B cell (primary cell): Measurements from ENCODE around the gene USP34. TPM values are rescaled to one million over a fixed set of nuclear protein-coding genes. Genes with fewer than 3 reads are reported as not detected.

Source experiments
- ATAC-seq: fragments of 200-7000 bp; cut with Tn5 transposase; one replicate; pipeline ENCODE4 v1.10.0; 2021; ENCODE audit warnings: low read depth, mild to moderate bottlenecking, moderate number of reproducible peaks, moderate library complexity
- CTCF ChIA-PET: fragments of 350-600 bp; sonication (Branson Sonifier 250); formaldehyde crosslinking; loops from one replicate; lab custom pipeline; 2021; ENCODE audit warnings: antibody characterized with exemption, inconsistent platforms; lab: Charles Lee
- POLR2A ChIA-PET: fragments of 350-600 bp; sonication (Branson Sonifier 250); formaldehyde crosslinking; loops from one replicate; lab custom pipeline; 2021; ENCODE audit warnings: antibody characterized with exemption; lab: Charles Lee
- DNase-seq: peaks from one replicate; pipeline ENCODE4 v3.0.0; 2013
- H2AFZ ChIP-seq: 2 replicates; pipeline ENCODE4 v1.6.1; 2012; ENCODE audit warnings: mild to moderate bottlenecking, low read depth, low read length; ENCODE audit not compliant: insufficient read depth, poor library complexity, severe bottlenecking
- H3K27ac ChIP-seq, 2 donors: 1 replicate in 1 of 2; 2 replicates in 1 of 2; pipeline ENCODE4 v1.5.1; 2012 to 2013; ENCODE audit warnings: low read length in 2 of 2, mild to moderate bottlenecking in 2 of 2, moderate library complexity in 1 of 2
- H3K27me3 ChIP-seq, 4 experiments: fragments of 200-600 bp in 1 of 4; sonication (generic) in 1 of 4; replicated peaks in 1 of 4; 1 replicate in 2 of 4; 2 replicates in 2 of 4; pipeline versions ENCODE4 v1.6.1 to v1.7.0; 2013 to 2016; ENCODE audit warnings: low read length in 3 of 4, mild to moderate bottlenecking in 2 of 4, mixed read lengths in 1 of 4, moderate library complexity in 1 of 4; ENCODE audit not compliant: insufficient read depth in 4 of 4, control insufficient read depth in 3 of 4; ENCODE audit errors: control extremely low read depth in 1 of 4
- H3K36me3 ChIP-seq, 2 experiments: replicated peaks in 1 of 2; 1 replicate in 1 of 2; 2 replicates in 1 of 2; pipeline versions ENCODE4 v1.6.1 to v1.7.1; 2013; ENCODE audit warnings: low read length in 1 of 2; ENCODE audit not compliant: insufficient read depth in 2 of 2, control insufficient read depth in 1 of 2; ENCODE audit errors: control extremely low read depth in 1 of 2, extremely low read depth in 1 of 2
- H3K4me1 ChIP-seq, 2 donors: fragments of 200-600 bp in 1 of 2; sonication (generic) in 1 of 2; 1 replicate in 1 of 2; 2 replicates in 1 of 2; pipeline versions ENCODE4 v1.5.1 to v1.6.1; 2013 to 2017; ENCODE audit warnings: low read length in 2 of 2; ENCODE audit not compliant: control insufficient read depth in 2 of 2, insufficient read depth in 2 of 2
- H3K4me2 ChIP-seq: replicated peaks from 2 replicates; pipeline ENCODE3; 2012; ENCODE audit warnings: mild to moderate bottlenecking, low read depth, low read length; ENCODE audit not compliant: poor library complexity, severe bottlenecking
- H3K4me3 ChIP-seq, 5 experiments: fragments of 200-600 bp in 1 of 5; sonication (generic) in 1 of 5; 1 replicate in 3 of 5; 2 replicates in 2 of 5; pipeline versions ENCODE4 v1.5.1 to v1.7.0; 2011 to 2016; ENCODE audit warnings: low read length in 4 of 5, mild to moderate bottlenecking in 4 of 5, low read depth in 2 of 5, control low read depth in 1 of 5, moderate library complexity in 1 of 5; ENCODE audit not compliant: insufficient read depth in 1 of 5; ENCODE audit errors: control extremely low read depth in 1 of 5, extremely low read depth in 1 of 5
- H3K79me2 ChIP-seq: fragments of 200-600 bp; sonication (generic); one replicate; pipeline ENCODE4 v1.6.0; 2016; ENCODE audit warnings: low read length; ENCODE audit not compliant: control insufficient read depth, insufficient read depth
- H3K9ac ChIP-seq: fragments of 200-600 bp; sonication (generic); 2 replicates; pipeline ENCODE4 v1.6.1; 2017; ENCODE audit warnings: mild to moderate bottlenecking, low read length, moderate library complexity
- H3K9me3 ChIP-seq, 3 donors: one replicate each; pipeline versions ENCODE4 v1.6.1 to v1.7.1; 2013; ENCODE audit warnings: low read length in 2 of 3; ENCODE audit not compliant: control insufficient read depth in 2 of 3, insufficient read depth in 1 of 3; ENCODE audit errors: control extremely low read depth in 1 of 3
- H4K20me1 ChIP-seq: 2 replicates; pipeline ENCODE4 v1.6.0; 2012; ENCODE audit warnings: mild to moderate bottlenecking, low read length; ENCODE audit not compliant: insufficient read depth, control insufficient read depth, poor library complexity, severe bottlenecking
- H3K27ac Mint-ChIP-seq: one replicate; pipeline ENCODE4 v1.8.0; 2021; ENCODE audit warnings: mixed read lengths
- H3K27me3 Mint-ChIP-seq: one replicate; pipeline ENCODE4 v1.8.0; 2021; ENCODE audit warnings: mixed read lengths
- H3K4me1 Mint-ChIP-seq: one replicate; pipeline ENCODE4 v1.8.0; 2021; ENCODE audit warnings: mixed read lengths
- H3K4me3 Mint-ChIP-seq: one replicate; pipeline ENCODE4 v1.8.0; 2021; ENCODE audit warnings: mixed read lengths
- H3K9me3 Mint-ChIP-seq: one replicate; pipeline ENCODE4 v1.8.0; 2022; ENCODE audit warnings: mixed read lengths; ENCODE audit not compliant: insufficient read depth
- EZH2 ChIP-seq: IDR thresholded peaks from 2 replicates; pipeline ENCODE4 v1.6.1; 2012; ENCODE audit warnings: borderline replicate concordance, low read depth, mild to moderate bottlenecking, moderate library complexity, low read length; ENCODE audit not compliant: insufficient read depth, poor library complexity, severe bottlenecking
- WGBS: methylation state at CpG from one replicate; pipeline ENCODE4 v1.1.5; 2013; ENCODE audit warnings: missing lambda C conversion rate; ENCODE audit not compliant: insufficient coverage; 5-methylcytosine and 5-hydroxymethylcytosine counted together
- intact Hi-C: fragments of 100-400 bp; cut with micrococcal nuclease; formaldehyde crosslinking; loops from one replicate; pipeline ENCODE4 v1.10.0; 2022
- polyA plus RNA-seq: library from polyadenylated mRNA; depleted of rRNA; stranded (reverse); fragments of >200 nt; gene quantifications from 2 replicates; pipeline ENCODE4 v1.2.3, GENCODE V29; 2012
- total RNA-seq, 2 donors: library from RNA; stranded (reverse); fragments of 120-200 nt in 1 of 2; gene quantifications; 1 replicate in 1 of 2; 2 replicates in 1 of 2; pipeline versions ENCODE4 v1.2.3 to v1.2.4, GENCODE V29; 2013 to 2022
- TF ChIP-seq, protein P1 (sequence below): fragments of 200-600 bp; IDR thresholded peaks from one replicate; pipeline ENCODE4 v1.8.0; 2022; ENCODE audit warnings: antibody characterized with exemption, mild to moderate bottlenecking

Gene USP34
- total and polyA plus RNA-seq, 2 donors (not counting 1 experiment from before 2014, with no cell fraction given): 70.3 to 311 TPM

DNA sequence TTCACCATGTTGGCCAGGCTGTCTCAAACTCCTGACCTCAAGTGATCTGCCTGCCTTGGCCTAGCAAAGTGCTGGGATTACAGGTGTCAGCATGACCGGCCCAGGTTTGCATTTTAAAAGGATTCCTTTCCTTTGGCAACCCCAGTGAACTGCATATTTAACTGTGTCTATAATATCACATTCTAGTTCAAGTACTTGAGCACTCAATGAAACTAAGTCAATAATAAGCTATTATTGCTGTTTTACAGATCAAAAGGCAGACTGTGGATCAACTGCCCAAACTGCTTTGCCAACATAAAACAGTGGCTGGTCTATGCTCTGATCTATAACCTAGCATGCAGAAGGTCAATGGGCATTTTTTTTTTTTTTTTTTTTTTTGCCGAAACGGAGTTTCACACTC, 144.5 kb downstream of the USP34 start:
- H3K27me3 ChIP-seq: no peaks in the 10 kb centered on the region
- H3K4me2 ChIP-seq: no peak overlapping the region
- H3K9ac ChIP-seq: no peak overlapping the region
- intact Hi-C loops: no loop called here
- no peaks in the 10 kb centered on the region for H3K9me3 Mint-ChIP-seq
- no peaks in the 10 kb centered on the region for H3K27me3 Mint-ChIP-seq
- ATAC-seq (no peak), DNase-seq (no peak)
- peaks cover 9 to 72% of the 10 kb centered on the region in 2 experiments for H3K36me3 ChIP-seq
- no CpG with 5 or more reads among the region's 3 CpGs for WGBS
- POLR2A ChIA-PET: interaction anchor here (0.7 kb wide), 1 partner anchor 1383 kb away, joined by 10 read pairs; no protein-coding TSS in a partner anchor
- no peak overlapping the region for H3K4me3 ChIP-seq
- H4K20me1 ChIP-seq: no peaks in the 10 kb centered on the region
- TF ChIP-seq, protein P1, sequence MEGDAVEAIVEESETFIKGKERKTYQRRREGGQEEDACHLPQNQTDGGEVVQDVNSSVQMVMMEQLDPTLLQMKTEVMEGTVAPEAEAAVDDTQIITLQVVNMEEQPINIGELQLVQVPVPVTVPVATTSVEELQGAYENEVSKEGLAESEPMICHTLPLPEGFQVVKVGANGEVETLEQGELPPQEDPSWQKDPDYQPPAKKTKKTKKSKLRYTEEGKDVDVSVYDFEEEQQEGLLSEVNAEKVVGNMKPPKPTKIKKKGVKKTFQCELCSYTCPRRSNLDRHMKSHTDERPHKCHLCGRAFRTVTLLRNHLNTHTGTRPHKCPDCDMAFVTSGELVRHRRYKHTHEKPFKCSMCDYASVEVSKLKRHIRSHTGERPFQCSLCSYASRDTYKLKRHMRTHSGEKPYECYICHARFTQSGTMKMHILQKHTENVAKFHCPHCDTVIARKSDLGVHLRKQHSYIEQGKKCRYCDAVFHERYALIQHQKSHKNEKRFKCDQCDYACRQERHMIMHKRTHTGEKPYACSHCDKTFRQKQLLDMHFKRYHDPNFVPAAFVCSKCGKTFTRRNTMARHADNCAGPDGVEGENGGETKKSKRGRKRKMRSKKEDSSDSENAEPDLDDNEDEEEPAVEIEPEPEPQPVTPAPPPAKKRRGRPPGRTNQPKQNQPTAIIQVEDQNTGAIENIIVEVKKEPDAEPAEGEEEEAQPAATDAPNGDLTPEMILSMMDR: no peak
- TF ChIP-seq EZH2: no peak
- no peak overlapping the region for H3K27ac ChIP-seq
- CTCF ChIA-PET: interaction anchor here (0.7 kb wide), 1 partner anchor 12 kb away, joined by 5 read pairs; no protein-coding TSS in a partner anchor
- H3K27ac Mint-ChIP-seq: no peak overlapping the region
- H2AFZ ChIP-seq: no peak overlapping the region
- no peaks in the 10 kb centered on the region for H3K4me1 Mint-ChIP-seq
- H3K79me2 ChIP-seq: peaks cover 4% of the 10 kb centered on the region
- H3K4me3 Mint-ChIP-seq: no peak overlapping the region
- H3K9me3 ChIP-seq: no peaks in the 10 kb centered on the region
- no peaks in the 10 kb centered on the region for H3K4me1 ChIP-seq

DNA sequence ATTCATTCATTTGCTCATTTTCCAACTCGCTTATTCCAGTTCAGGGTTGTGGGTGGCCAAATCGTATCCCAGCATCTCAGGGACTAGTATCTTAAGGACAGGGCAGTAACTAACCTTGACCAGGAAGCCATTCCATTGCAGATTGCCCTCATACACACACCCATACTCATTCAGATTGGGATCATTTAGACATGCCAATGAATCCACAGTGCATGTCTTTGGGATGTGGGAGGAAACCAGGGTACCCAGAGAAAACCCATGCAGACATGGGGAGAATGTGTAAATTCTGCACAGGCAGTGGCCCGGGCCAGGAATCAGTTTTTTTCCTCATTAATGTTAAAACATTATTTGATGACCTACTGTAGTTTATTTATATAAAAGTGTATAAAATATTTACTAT, 150.7 kb downstream of the USP34 start:
- ChIA-PET POLR2A (no interaction called here), CTCF (no interaction called here)
- intact Hi-C loops: no loop called here
- Histone ChIP-seq H3K36me3 (peaks cover 3 to 44% of the 10 kb centered on the region in 2 experiments), H3K79me2 (peaks cover 4% of the 10 kb centered on the region), H2AFZ (no peak overlapping the region), H3K9me3 (no peaks in the 10 kb centered on the region), H3K4me2 (no peak overlapping the region), H4K20me1 (no peaks in the 10 kb centered on the region), H3K27ac (no peak overlapping the region), H3K9ac (no peak overlapping the region), H3K4me1 (no peaks in the 10 kb centered on the region), H3K4me3 (no peak overlapping the region), H3K27me3 (no peaks in the 10 kb centered on the region)
- Mint-ChIP-seq H3K4me1 (no peaks in the 10 kb centered on the region), H3K27me3 (no peaks in the 10 kb centered on the region), H3K27ac (no peak overlapping the region), H3K9me3 (no peaks in the 10 kb centered on the region), H3K4me3 (no peak overlapping the region)
- DNase-seq (no peak), ATAC-seq (no peak)
- WGBS: no CpG with 5 or more reads among the region's 3 CpGs
- no peak for TF ChIP-seq EZH2
- TF ChIP-seq, protein P1: no peak
